Measurements from ENCODE around the gene ADAMTSL1. TPM values are rescaled to one million over a fixed set of nuclear protein-coding genes. Genes with fewer than 3 reads are reported as not detected.

The ADAMTSL1 gene
- total and polyA plus RNA-seq, 2 donors (not counting 3 experiments of a cell fraction or from before 2014, with no cell fraction given): 15.0 to 18.4 TPM

- ChIA-PET CTCF (no interaction called here), POLR2A (no interaction called here)
- H3K4me2 ChIP-seq (ENCODE audit: insufficient read depth, low read length): no peak overlapping the region
- no peaks in the 10 kb centered on the region for H3K79me2 ChIP-seq (ENCODE audit: control insufficient read depth, insufficient read depth, low read length)
- H3K4me1 ChIP-seq (ENCODE audit: control insufficient read depth, extremely low read depth, insufficient read depth, low read length): no peaks in the 10 kb centered on the region
- FAIRE-seq (no peak), DNase-seq (ENCODE audit: low read depth, low spot score) (peak; percentile 35)
- H3K9me3 ChIP-seq (replicated peaks; ENCODE audit: control insufficient read depth, insufficient read depth, low read length): no peaks in the 10 kb centered on the region
- no TSS peak for BruUV-seq (replicated peaks)
- TF ChIP-seq POLR2A (IDR thresholded peaks at IDR 0.05; ENCODE audit: low read depth, low read length) (no peak), GATA2 (IDR thresholded peaks at IDR 0.05; ENCODE audit: insufficient read depth, insufficient read length, low read depth, low read length) (no peak), JUN (IDR thresholded peaks at IDR 0.05; ENCODE audit: borderline replicate concordance, insufficient read depth, insufficient read length, low read depth) (no peak), POLR2AphosphoS5 (IDR thresholded peaks at IDR 0.05; ENCODE audit: insufficient read depth, low read depth, low read length) (no peak), MAX (IDR thresholded peaks at IDR 0.05; ENCODE audit: insufficient read depth, insufficient read length) (no peak), MYC (IDR thresholded peaks at IDR 0.05; ENCODE audit: low read depth, low read length) (no peak)
- intact Hi-C loops (cut with micrococcal nuclease) (no loop called here), dilution Hi-C loops (cut with MboI; ENCODE audit: extremely low pct_ligation_motif_present, low sequenced_read_pairs) (no loop called here)
- no peak overlapping the region for H2AFZ ChIP-seq (ENCODE audit: low read depth, low read length)
- H3K4me3 ChIP-seq (replicated peaks in 1 of 3; ENCODE audit: insufficient read depth in 1 of 3, low read depth in 1 of 3, low read length in 3 of 3): no peak overlapping the region
- no peaks in the 10 kb centered on the region for H3K27me3 ChIP-seq (ENCODE audit: control insufficient read depth in 2 of 2, insufficient read depth in 2 of 2, low read length in 2 of 2)
- no peak overlapping the region for H3K27ac ChIP-seq (ENCODE audit: insufficient read depth, low read depth, low read length)
- H4K20me1 ChIP-seq (replicated peaks; ENCODE audit: control insufficient read depth, extremely low read depth, insufficient read depth, low read length): no peaks in the 10 kb centered on the region
- H3K9ac ChIP-seq (replicated peaks; ENCODE audit: extremely low read depth, insufficient read depth, low read length): no peak overlapping the region
- H3K9me1 ChIP-seq (replicated peaks; ENCODE audit: control insufficient read depth, extremely low read depth, insufficient read depth, low read length): no peaks in the 10 kb centered on the region
- no peaks in the 10 kb centered on the region for H3K36me3 ChIP-seq (ENCODE audit: control insufficient read depth in 2 of 2, extremely low read depth in 1 of 2, insufficient read depth in 2 of 2, low read length in 2 of 2)
These were observed 272.7 kb downstream of the ADAMTSL1 start for GRCh38 chr9:18746631-18747030.

- CTCF ChIA-PET: interaction anchor here (0.8 to 1.2 kb wide), 3 partner anchors 10 to 31 kb away, joined by 3 to 4 read pairs (median 3); no protein-coding TSS in a partner anchor
- no peaks in the 10 kb centered on the region for H3K9me1 ChIP-seq (replicated peaks; ENCODE audit: control insufficient read depth, extremely low read depth, insufficient read depth, low read length)
- POLR2A ChIA-PET: no interaction called here
- H3K4me1 ChIP-seq (ENCODE audit: control insufficient read depth, extremely low read depth, insufficient read depth, low read length): no peaks in the 10 kb centered on the region
- no peaks in the 10 kb centered on the region for H4K20me1 ChIP-seq (replicated peaks; ENCODE audit: control insufficient read depth, extremely low read depth, insufficient read depth, low read length)
- no peak overlapping the region for H3K4me2 ChIP-seq (ENCODE audit: insufficient read depth, low read length)
- BruUV-seq (replicated peaks): no TSS peak
- DNase-seq (ENCODE audit: low read depth, low spot score): no peak
- H3K79me2 ChIP-seq (ENCODE audit: control insufficient read depth, insufficient read depth, low read length): no peaks in the 10 kb centered on the region
- H3K4me3 ChIP-seq (replicated peaks in 1 of 3; ENCODE audit: insufficient read depth in 1 of 3, low read depth in 1 of 3, low read length in 3 of 3): no peak overlapping the region
- no peak overlapping the region for H2AFZ ChIP-seq (ENCODE audit: low read depth, low read length)
- H3K27ac ChIP-seq (ENCODE audit: insufficient read depth, low read depth, low read length): no peak overlapping the region
- TF ChIP-seq MAX (IDR thresholded peaks at IDR 0.05; ENCODE audit: insufficient read depth, insufficient read length): no peak
- no peak for TF ChIP-seq POLR2AphosphoS5 (IDR thresholded peaks at IDR 0.05; ENCODE audit: insufficient read depth, low read depth, low read length)
- TF ChIP-seq MYC (IDR thresholded peaks at IDR 0.05; ENCODE audit: low read depth, low read length): no peak
- TF ChIP-seq CTCF (IDR thresholded peaks at IDR 0.05; ENCODE audit: extremely low read depth in 1 of 2, insufficient read depth in 1 of 2, low read depth in 1 of 2, low read length in 2 of 2): no peak
- TF ChIP-seq GATA2 (IDR thresholded peaks at IDR 0.05; ENCODE audit: insufficient read depth, insufficient read length, low read depth, low read length): no peak
- no peak for TF ChIP-seq FOS (IDR thresholded peaks at IDR 0.05; ENCODE audit: borderline replicate concordance, insufficient read depth, low read length)
- no peak for TF ChIP-seq EZH2 (IDR thresholded peaks at IDR 0.05; ENCODE audit: borderline replicate concordance, low read depth, low read length, severe bottlenecking)
- no peak for TF ChIP-seq JUN (IDR thresholded peaks at IDR 0.05; ENCODE audit: borderline replicate concordance, insufficient read depth, insufficient read length, low read depth)
- no peak for TF ChIP-seq POLR2A (IDR thresholded peaks at IDR 0.05; ENCODE audit: low read depth, low read length)
- no peaks in the 10 kb centered on the region for H3K27me3 ChIP-seq (ENCODE audit: control insufficient read depth in 2 of 2, insufficient read depth in 2 of 2, low read length in 2 of 2)
- intact Hi-C loops (cut with micrococcal nuclease) (no loop called here), dilution Hi-C loops (cut with MboI; ENCODE audit: extremely low pct_ligation_motif_present, low sequenced_read_pairs) (no loop called here)
- no peaks in the 10 kb centered on the region for H3K9me3 ChIP-seq (replicated peaks; ENCODE audit: control insufficient read depth, insufficient read depth, low read length)
- H3K36me3 ChIP-seq (ENCODE audit: control insufficient read depth in 2 of 2, extremely low read depth in 1 of 2, insufficient read depth in 2 of 2, low read length in 2 of 2): no peaks in the 10 kb centered on the region
- FAIRE-seq: no peak
- no peak overlapping the region for H3K9ac ChIP-seq (replicated peaks; ENCODE audit: extremely low read depth, insufficient read depth, low read length)
These were observed 273.6 kb downstream of the ADAMTSL1 start for GRCh38 chr9:18747595-18747994.
